HEK293 (cell line): Measurements from ENCODE around the gene PTGER1.
A peak's percentile ranks its signal among the peaks of the same experiment; 100 is the strongest.

Experiments
- CTCF ChIA-PET: fragments of 350-600 bp; formaldehyde crosslinking; extraction: SDS; loops from one replicate; lab custom pipeline; 2021; ENCODE audit warnings: antibody characterized with exemption; lab: Yijun Ruan, JAX
- POLR2A ChIA-PET: fragments of 300-600 bp; formaldehyde crosslinking; extraction: SDS; loops from one replicate; lab custom pipeline; 2020; ENCODE audit warnings: antibody characterized with exemption, inconsistent platforms; lab: Yijun Ruan, JAX
- H3K27ac ChIP-seq: fragments of 200-500 bp; sonication (Bioruptor generic); 2 replicates; pipeline ENCODE4 v1.5.1; 2014; ENCODE audit warnings: low read depth, low read length, control low read depth, inconsistent platforms; ENCODE audit errors: extremely low read depth
- H3K36me3 ChIP-seq, 2 experiments: fragments of 200-500 bp in 1 of 2; sonication (Bioruptor generic) in 1 of 2; 1 replicate in 1 of 2; 2 replicates in 1 of 2; pipeline ENCODE4 v1.5.1; 2014 to 2017; ENCODE audit warnings: inconsistent platforms in 2 of 2, low read length in 2 of 2; ENCODE audit not compliant: control insufficient read depth in 2 of 2, insufficient read depth in 1 of 2
- H3K4me1 ChIP-seq: fragments of 200-500 bp; sonication (Bioruptor generic); 2 replicates; pipeline ENCODE4 v1.5.1; 2014; ENCODE audit warnings: mild to moderate bottlenecking, low read length, inconsistent platforms; ENCODE audit not compliant: control insufficient read depth, insufficient read depth
- H3K4me3 ChIP-seq: 2 replicates; pipeline ENCODE4 v1.5.1; 2011; ENCODE audit warnings: low read depth, mild to moderate bottlenecking, control low read depth, low read length, moderate library complexity
- H3K9me3 ChIP-seq: fragments of 200-500 bp; sonication (Bioruptor generic); 2 replicates; pipeline ENCODE4 v1.5.1; 2014; ENCODE audit warnings: low read depth, low read length, inconsistent platforms; ENCODE audit not compliant: control insufficient read depth, insufficient read depth
- KLF1 ChIP-seq: fragments of 450-650 bp; formaldehyde crosslinking; IDR thresholded peaks from 2 replicates; pipeline ENCODE4 v1.5.1; 2016; ENCODE audit warnings: missing biosample characterization, missing genetic modification characterization
- KLF7 ChIP-seq: fragments of 450-650 bp; formaldehyde crosslinking; IDR thresholded peaks from 2 replicates; pipeline ENCODE4 v1.5.1; 2016; ENCODE audit warnings: missing biosample characterization, missing genetic modification characterization, borderline replicate concordance
- PATZ1 ChIP-seq: fragments of 450-650 bp; formaldehyde crosslinking; IDR thresholded peaks from 2 replicates; pipeline ENCODE4 v1.5.1; 2016; ENCODE audit warnings: missing biosample characterization, missing genetic modification characterization
- PRDM1 ChIP-seq: fragments of 450-650 bp; formaldehyde crosslinking; IDR thresholded peaks from 2 replicates; pipeline ENCODE4; 2016; ENCODE audit warnings: missing biosample characterization, missing genetic modification characterization
- PRDM6 ChIP-seq: fragments of 450-650 bp; formaldehyde crosslinking; IDR thresholded peaks from 2 replicates; pipeline ENCODE4 v1.5.1; 2017; ENCODE audit warnings: missing biosample characterization, missing genetic modification characterization
- RBAK ChIP-seq: fragments of 450-650 bp; formaldehyde crosslinking; IDR thresholded peaks from 2 replicates; pipeline ENCODE4 v1.5.1; 2016; ENCODE audit warnings: missing biosample characterization, missing genetic modification characterization
- ZFHX2 ChIP-seq: fragments of 450-650 bp; formaldehyde crosslinking; conservative IDR thresholded peaks from 2 replicates; pipeline ENCODE4 v1.5.1; 2016; ENCODE audit warnings: missing biosample characterization, missing genetic modification characterization
- ZNF10 ChIP-seq: fragments of 450-650 bp; formaldehyde crosslinking; IDR thresholded peaks from 2 replicates; pipeline ENCODE4 v1.5.1; 2017; ENCODE audit warnings: missing biosample characterization, missing genetic modification characterization
- ZNF138 ChIP-seq: fragments of 450-650 bp; formaldehyde crosslinking; IDR thresholded peaks from 2 replicates; pipeline ENCODE4 v1.5.1; 2016; ENCODE audit warnings: missing biosample characterization, missing genetic modification characterization, borderline replicate concordance
- ZNF146 ChIP-seq: fragments of 450-650 bp; formaldehyde crosslinking; IDR thresholded peaks from 2 replicates; pipeline ENCODE4 v1.5.1; 2016; ENCODE audit warnings: missing biosample characterization, missing genetic modification characterization
- ZNF221 ChIP-seq: fragments of 450-650 bp; formaldehyde crosslinking; IDR thresholded peaks from 2 replicates; pipeline ENCODE4 v1.5.1; 2017; ENCODE audit warnings: missing biosample characterization, missing genetic modification characterization, borderline replicate concordance
- ZNF362 ChIP-seq: fragments of 450-650 bp; formaldehyde crosslinking; IDR thresholded peaks from 2 replicates; pipeline ENCODE4 v1.5.1; 2016; ENCODE audit warnings: missing biosample characterization, missing genetic modification characterization
- ZNF394 ChIP-seq: fragments of 450-650 bp; formaldehyde crosslinking; IDR thresholded peaks from 2 replicates; pipeline ENCODE4 v1.5.1; 2016; ENCODE audit warnings: missing biosample characterization, missing genetic modification characterization, mild to moderate bottlenecking, moderate library complexity, borderline replicate concordance
- ZNF585B ChIP-seq: fragments of 450-650 bp; formaldehyde crosslinking; IDR thresholded peaks from 2 replicates; pipeline ENCODE4 v1.5.1; 2016; ENCODE audit warnings: missing biosample characterization, missing genetic modification characterization
- ZNF629 ChIP-seq: fragments of 450-650 bp; formaldehyde crosslinking; IDR thresholded peaks from 2 replicates; pipeline ENCODE4 v1.5.1; 2017; ENCODE audit warnings: missing biosample characterization, missing genetic modification characterization
- ZNF664 ChIP-seq: fragments of 450-650 bp; formaldehyde crosslinking; IDR thresholded peaks from 2 replicates; pipeline ENCODE4 v1.5.1; 2016; ENCODE audit warnings: missing biosample characterization, missing genetic modification characterization
- ZNF747 ChIP-seq: fragments of 450-650 bp; formaldehyde crosslinking; IDR thresholded peaks from 2 replicates; pipeline ENCODE4 v1.5.1; 2016; ENCODE audit warnings: missing biosample characterization, missing genetic modification characterization
- ZNF776 ChIP-seq: fragments of 450-650 bp; formaldehyde crosslinking; IDR thresholded peaks from 2 replicates; pipeline ENCODE4 v1.5.0; 2017; ENCODE audit warnings: missing biosample characterization, missing genetic modification characterization, borderline replicate concordance
- ZNF792 ChIP-seq: fragments of 450-650 bp; formaldehyde crosslinking; IDR thresholded peaks from 2 replicates; pipeline ENCODE4 v1.5.1; 2016; ENCODE audit warnings: missing biosample characterization, missing genetic modification characterization

PTGER1 gene

GRCh38 chr19:14510311-14511228 is 35.4 kb upstream of the PTGER1 start (continued):
- TF ChIP-seq ZNF362 (tag by site-specific recombination) (no peak), RBAK (tag by site-specific recombination) (no peak), ZNF747 (no peak), ZFHX2 (tag by site-specific recombination) (peak; percentile 77), PRDM6 (peak; percentile 74; the same call in 1 of the 2 replicates), ZNF792 (tag by site-specific recombination) (no peak), ZNF146 (tag by site-specific recombination) (no peak), PRDM1 (tag by site-specific recombination) (0 out of 2 replicates have a peak, but pooled peaks have one; percentile 40), KLF1 (tag by site-specific recombination) (peak; percentile 69), ZNF585B (tag by site-specific recombination) (no peak)

- Histone ChIP-seq H3K4me3 (no peak overlapping the region), H3K9me3 (no peaks in the 10 kb centered on the region), H3K4me1 (no peaks in the 10 kb centered on the region; the same call in 1 of the 2 replicates), H3K27ac (no peak overlapping the region), H3K36me3 (no peaks in the 10 kb centered on the region)
- CTCF ChIA-PET, result interaction anchor here (0.7 to 4.7 kb wide), 3 partner anchors 17 to 64 kb away, joined by 5 to 37 read pairs (median 5); partner anchors contain the start of gene NDUFB7
- POLR2A ChIA-PET, result interaction anchor here (1.9 to 5.5 kb wide), 2 partner anchors 10 to 371 kb away, joined by 4 to 48 read pairs; partner anchors contain the start of genes ASF1B and DNAJB1
- TF ChIP-seq ZNF664 (tag by site-specific recombination), result peak; percentile 5; the same call in 1 of the 2 replicates
- TF ChIP-seq ZNF138, result no peak
- TF ChIP-seq ZNF629 (tag by site-specific recombination), result peak; percentile 57; the same call in 1 of the 2 replicates
- TF ChIP-seq PATZ1 (tag by site-specific recombination), result 0 out of 2 replicates have a peak, but pooled peaks have one; percentile 35
- no peak for TF ChIP-seq ZNF10 (tag by site-specific recombination)
- 0 out of 2 replicates have a peak, but pooled peaks have one; percentile 8 for TF ChIP-seq ZNF394 (tag by site-specific recombination)
- TF ChIP-seq ZNF776 (tag by site-specific recombination), result no peak
- TF ChIP-seq PRDM1 (tag by site-specific recombination), result peak; percentile 70
- no peak for TF ChIP-seq ZNF221 (tag by site-specific recombination)
- 0 out of 2 replicates have a peak, but pooled peaks have one; percentile 22 for TF ChIP-seq KLF7 (tag by site-specific recombination)
These were observed 32.8 kb upstream of the PTGER1 start for GRCh38 chr19:14507704-14508542.
